A673 (cell line): Measurements from ENCODE around the gene SDK1.

Experiments used
- EZH2 ChIP-seq: fragments of 200-600 bp; sonication (generic); IDR thresholded peaks from 2 replicates; pipeline ENCODE4 v1.6.1; 2017; ENCODE audit warnings: borderline replicate concordance, low read depth, mild to moderate bottlenecking, mixed read lengths, antibody characterized with exemption, low read length; ENCODE audit not compliant: poor library complexity, severe bottlenecking
- TF ChIP-seq, protein P1 (sequence below): fragments of 300-800, 200-600 bp; sonication (generic); conservative IDR thresholded peaks from 2 replicates; pipeline ENCODE4 v1.5.1; 2017; ENCODE audit warnings: low read depth, mild to moderate bottlenecking, antibody characterized with exemption, low read length, moderate library complexity, mixed read lengths

DNA sequence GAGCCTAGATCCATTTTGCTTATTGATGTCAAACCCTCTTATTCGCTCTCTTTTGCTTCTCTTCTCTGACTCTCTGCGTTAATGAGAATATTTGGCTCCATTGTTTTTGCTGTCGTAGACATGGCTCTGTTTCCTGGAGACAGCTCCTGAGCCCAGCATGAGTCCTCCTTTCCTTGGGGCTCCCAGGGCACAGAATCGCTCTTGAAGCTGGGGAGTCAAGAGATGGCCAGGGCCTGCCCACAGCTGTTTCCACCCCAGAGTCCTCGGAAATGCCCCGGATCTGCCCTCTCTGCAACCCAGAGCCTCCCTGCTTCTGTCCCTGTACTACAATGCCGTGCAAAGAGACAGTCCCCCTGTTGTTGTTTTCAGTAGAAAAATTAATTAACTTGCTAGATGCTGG is 814.4 kb downstream of the SDK1 start:
- TF ChIP-seq, protein P1, sequence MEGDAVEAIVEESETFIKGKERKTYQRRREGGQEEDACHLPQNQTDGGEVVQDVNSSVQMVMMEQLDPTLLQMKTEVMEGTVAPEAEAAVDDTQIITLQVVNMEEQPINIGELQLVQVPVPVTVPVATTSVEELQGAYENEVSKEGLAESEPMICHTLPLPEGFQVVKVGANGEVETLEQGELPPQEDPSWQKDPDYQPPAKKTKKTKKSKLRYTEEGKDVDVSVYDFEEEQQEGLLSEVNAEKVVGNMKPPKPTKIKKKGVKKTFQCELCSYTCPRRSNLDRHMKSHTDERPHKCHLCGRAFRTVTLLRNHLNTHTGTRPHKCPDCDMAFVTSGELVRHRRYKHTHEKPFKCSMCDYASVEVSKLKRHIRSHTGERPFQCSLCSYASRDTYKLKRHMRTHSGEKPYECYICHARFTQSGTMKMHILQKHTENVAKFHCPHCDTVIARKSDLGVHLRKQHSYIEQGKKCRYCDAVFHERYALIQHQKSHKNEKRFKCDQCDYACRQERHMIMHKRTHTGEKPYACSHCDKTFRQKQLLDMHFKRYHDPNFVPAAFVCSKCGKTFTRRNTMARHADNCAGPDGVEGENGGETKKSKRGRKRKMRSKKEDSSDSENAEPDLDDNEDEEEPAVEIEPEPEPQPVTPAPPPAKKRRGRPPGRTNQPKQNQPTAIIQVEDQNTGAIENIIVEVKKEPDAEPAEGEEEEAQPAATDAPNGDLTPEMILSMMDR = no peak
- no peak for TF ChIP-seq EZH2
